ENCODE results near the gene OBSCN.

The OBSCN gene

DNA sequence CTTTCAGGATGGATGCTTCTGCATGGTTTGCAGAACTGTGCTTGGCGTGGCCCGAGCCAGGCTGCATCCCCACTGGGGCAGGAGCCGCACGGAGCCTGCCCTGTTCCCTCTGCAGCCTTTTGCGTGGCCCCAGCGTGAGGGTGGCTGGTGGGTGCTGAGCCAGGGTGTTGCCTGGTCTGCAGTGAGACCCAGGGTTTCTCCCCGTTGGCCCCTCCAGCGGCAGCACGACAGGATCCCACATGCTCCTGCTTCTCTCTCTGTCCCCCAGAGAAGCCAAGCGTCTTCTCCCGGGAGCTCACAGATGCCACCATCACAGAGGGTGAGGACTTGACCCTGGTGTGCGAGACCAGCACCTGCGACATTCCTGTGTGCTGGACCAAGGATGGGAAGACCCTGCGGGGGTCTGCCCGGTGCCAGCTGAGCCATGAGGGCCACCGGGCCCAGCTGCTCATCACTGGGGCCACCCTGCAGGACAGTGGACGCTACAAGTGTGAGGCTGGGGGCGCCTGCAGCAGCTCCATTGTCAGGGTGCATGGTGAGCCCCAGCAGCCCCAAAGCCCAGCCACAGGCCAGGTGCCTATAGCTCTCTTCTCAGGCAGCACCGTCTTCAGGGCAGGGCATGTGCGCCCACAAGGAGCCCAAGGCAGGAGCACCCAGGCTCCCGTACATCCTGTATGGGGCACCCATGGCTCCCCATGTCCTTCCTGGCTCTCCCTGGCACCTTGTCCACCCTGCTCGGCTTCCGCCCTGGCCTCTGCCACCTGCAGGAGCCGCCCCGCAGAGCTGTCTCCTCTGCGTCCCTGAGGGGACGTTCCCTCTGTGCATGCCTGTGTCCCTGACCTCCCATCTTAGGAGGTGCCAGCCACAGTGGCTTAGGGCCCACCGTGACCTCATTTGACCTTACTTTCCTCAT, 78.9 kb downstream of the OBSCN start:
- no peak for DNase-seq (ENCODE audit: low read depth in 2 of 2, low spot score in 1 of 2)

DNA sequence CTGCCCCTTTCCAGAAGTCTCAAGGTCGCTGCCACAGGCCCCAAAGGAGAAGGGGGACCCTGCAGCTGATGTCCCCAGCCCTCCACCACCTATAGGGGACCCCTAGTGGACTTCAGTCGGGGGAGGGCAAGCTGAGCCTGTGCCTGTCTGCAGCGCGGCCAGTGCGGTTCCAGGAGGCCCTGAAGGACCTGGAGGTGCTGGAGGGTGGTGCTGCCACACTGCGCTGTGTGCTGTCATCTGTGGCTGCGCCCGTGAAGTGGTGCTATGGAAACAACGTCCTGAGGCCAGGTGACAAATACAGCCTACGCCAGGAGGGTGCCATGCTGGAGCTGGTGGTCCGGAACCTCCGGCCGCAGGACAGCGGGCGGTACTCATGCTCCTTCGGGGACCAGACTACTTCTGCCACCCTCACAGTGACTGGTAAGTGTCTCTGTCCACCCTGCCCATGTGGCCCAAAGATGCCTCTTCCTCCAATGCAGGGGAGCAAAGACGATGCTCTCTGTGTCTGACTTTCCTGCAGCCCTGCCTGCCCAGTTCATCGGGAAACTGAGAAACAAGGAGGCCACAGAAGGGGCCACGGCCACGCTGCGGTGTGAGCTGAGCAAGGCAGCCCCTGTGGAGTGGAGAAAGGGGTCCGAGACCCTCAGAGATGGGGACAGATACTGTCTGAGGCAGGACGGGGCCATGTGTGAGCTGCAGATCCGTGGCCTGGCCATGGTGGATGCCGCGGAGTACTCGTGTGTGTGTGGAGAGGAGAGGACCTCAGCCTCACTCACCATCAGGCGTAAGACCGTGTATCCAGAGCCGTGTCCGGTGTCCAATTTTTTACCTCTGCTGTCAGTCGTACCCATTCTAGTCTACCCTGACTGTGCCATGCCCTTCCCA, 79.9 kb downstream of the OBSCN start:
- DNase-seq (ENCODE audit: low read depth in 2 of 2, low spot score in 1 of 2): no peak

GRCh38 chr1:228288536-228289238, 80.8 kb downstream of the OBSCN start:
- no peak for DNase-seq (ENCODE audit: low read depth in 2 of 2, low spot score in 1 of 2)

GRCh38 chr1:228289239-228289849, 81.5 kb downstream of the OBSCN start:
- DNase-seq (ENCODE audit: low read depth in 2 of 2, low spot score in 1 of 2): no peak

DNA sequence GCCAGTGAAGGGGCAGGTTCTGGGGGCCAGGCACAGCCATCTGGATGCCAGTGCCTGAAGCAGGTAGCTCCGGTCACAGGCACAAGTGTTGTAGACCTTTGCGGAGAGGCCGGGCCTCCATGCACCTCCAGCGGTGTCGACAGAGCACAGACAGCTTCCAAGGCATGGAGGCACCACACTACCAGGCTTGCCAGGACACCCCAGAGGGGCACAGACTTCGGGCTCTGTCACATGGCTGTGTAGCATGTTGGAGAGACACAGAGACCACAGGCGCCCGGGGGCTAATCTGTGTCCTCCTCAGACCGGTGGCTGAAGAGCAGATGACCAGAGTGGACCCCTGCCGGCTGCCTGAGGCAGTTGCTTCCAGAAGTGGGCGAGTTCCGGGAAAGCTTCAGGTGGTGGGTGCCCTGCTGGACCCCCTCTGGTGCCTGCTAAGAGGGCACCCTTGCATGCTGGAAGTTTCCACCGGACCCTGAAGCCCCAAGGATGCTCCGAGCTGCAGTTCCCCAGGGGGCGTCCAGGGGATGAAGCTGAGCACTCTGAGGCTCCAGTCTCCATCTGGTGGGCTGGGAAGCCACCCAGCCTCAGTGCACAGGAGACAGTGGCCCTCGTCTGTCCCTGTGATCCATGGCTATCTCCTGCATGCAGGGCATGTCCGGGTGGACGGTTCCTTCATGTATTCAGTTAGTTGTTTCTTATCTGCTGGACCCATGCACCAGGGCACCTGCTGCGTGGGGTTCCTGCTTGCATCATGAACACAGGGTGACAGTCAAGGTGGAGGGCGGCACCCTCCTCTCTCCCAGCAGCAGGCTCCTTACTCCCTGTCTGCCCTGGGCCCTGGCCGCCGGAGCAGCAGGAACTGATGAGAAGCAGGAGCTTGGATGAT, 82.4 kb downstream of the OBSCN start:
- no peak for DNase-seq (ENCODE audit: low read depth in 2 of 2, low spot score in 1 of 2)

GRCh38 chr1:228291906-228292608, 84.2 kb downstream of the OBSCN start:
- no peak for DNase-seq (ENCODE audit: low read depth in 2 of 2, low spot score in 1 of 2)

GRCh38 chr1:228292609-228292911, 84.7 kb downstream of the OBSCN start:
- DNase-seq (ENCODE audit: low read depth in 2 of 2, low spot score in 1 of 2): no peak

DNA sequence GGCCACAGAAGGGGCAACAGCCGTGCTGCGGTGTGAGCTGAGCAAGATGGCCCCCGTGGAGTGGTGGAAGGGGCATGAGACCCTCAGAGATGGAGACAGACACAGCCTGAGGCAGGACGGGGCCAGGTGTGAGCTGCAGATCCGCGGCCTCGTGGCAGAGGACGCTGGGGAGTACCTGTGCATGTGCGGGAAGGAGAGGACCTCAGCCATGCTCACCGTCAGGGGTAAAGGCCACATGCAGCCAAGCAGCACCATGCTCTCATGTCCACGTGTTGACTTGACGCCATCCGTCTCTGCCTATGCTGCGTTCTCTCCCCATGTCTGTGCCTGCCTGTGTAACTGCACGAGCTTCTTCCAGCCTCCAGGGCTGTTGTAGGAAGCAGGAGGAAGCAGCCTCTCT, 85.5 kb downstream of the OBSCN start:
- no peak for DNase-seq (ENCODE audit: low read depth in 2 of 2, low spot score in 1 of 2)

DNA sequence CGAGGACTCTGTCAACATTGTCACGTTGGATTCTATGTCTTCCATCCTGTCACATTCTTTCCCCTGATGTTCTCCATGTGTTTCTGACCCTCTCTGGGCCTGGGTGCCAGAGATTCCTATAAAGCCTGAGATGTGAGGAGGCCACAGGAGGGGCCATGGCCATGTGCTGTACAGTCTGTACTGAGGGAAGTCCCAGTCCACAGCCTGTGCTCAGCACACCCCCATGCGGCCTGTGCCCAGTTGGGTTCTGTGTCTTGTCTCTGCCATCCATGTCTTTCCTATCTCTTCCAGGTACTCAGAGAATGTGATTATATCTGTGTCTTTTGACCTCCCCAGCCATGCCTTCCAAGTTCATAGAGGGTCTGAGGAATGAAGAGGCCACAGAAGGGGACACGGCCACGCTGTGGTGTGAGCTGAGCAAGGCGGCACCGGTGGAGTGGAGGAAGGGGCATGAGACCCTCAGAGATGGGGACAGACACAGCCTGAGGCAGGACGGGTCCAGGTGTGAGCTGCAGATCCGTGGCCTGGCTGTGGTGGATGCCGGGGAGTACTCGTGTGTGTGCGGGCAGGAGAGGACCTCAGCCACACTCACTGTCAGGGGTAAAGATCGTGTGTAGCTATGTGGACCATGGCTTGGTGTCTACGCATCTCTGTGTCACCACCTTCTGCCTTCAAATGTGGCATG, 86.1 kb downstream of the OBSCN start:
- DNase-seq (ENCODE audit: low read depth in 2 of 2, low spot score in 1 of 2): no peak

DNA sequence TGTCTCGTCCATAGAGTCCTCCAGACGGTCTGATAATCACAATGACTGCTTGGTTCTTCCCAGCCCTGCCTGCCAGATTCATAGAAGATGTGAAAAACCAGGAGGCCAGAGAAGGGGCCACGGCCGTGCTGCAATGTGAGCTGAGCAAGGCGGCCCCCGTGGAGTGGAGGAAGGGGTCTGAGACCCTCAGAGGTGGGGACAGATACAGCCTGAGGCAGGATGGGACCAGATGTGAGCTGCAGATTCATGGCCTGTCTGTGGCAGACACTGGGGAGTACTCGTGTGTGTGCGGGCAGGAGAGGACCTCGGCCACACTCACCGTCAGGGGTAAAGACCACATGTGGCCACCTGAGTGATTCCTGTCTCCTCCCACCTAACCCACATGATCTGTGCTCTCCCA, 86.9 kb downstream of the OBSCN start:
- no peak for DNase-seq (ENCODE audit: low read depth in 2 of 2, low spot score in 1 of 2)

GRCh38 chr1:228295201-228295600, 87.4 kb downstream of the OBSCN start:
- no peak for DNase-seq (ENCODE audit: low read depth in 2 of 2, low spot score in 1 of 2)

DNA sequence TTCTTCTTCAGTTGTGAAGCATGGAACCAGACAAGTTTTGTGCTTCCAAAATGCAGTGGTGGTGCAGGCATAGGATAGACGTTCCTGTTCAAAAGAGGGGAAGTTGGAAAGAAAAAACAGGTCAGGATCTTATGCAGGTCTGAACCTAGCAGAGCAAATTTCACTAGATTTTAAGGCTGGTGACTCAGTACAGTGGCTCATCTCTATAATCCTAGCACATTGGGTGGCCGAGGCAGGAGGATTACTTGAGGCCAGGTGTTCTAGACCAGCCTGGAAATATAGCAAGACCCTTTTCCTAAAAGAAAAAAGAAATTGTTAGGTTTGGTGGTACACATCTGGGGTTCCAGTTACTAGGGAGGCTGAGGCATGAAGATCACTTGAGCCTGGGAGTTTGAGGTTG, 88.1 kb downstream of the OBSCN start:
- DNase-seq (ENCODE audit: low read depth in 2 of 2, low spot score in 1 of 2): no peak

- no peak for DNase-seq (ENCODE audit: low read depth in 2 of 2, low spot score in 1 of 2)
These were observed 89.4 kb downstream of the OBSCN start for GRCh38 chr1:228297242-228297641.

DNA sequence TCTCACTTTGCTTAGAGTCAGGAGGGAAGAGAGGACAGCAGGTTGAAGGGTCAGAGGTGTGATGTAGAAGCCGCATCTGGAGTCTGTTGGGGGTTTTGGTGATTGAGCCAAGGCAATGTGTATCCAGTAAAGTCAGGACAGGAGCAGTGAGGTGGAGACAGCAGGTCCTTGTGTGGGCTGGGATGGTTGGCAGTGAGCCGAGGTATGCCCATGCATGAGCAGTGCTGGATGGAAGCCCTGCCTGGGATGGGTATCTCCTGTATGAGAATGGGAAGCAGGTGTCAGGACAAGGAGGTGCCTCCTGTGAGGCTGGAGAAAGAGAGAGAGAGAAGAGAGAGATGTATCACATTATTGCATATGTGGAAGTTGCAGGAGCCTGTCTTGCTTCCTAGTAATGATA, 90.0 kb downstream of the OBSCN start:
- no peak for DNase-seq (ENCODE audit: low read depth in 2 of 2, low spot score in 1 of 2)

DNA sequence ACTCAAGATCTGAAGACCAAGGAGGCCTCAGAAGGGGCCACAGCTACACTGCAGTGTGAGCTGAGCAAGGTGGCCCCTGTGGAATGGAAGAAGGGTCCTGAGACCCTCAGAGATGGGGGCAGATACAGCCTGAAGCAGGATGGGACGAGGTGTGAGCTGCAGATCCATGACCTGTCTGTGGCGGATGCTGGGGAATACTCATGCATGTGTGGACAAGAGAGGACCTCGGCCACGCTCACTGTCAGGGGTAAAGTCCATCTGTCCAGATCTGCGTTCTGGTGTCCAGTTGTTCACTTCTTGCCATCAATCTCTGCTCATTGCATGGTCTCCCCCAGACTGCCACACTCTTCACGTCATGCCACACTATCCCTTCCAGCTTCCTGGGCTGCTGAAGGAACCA, 90.6 kb downstream of the OBSCN start:
- DNase-seq (ENCODE audit: low read depth in 2 of 2, low spot score in 1 of 2): no peak

DNA sequence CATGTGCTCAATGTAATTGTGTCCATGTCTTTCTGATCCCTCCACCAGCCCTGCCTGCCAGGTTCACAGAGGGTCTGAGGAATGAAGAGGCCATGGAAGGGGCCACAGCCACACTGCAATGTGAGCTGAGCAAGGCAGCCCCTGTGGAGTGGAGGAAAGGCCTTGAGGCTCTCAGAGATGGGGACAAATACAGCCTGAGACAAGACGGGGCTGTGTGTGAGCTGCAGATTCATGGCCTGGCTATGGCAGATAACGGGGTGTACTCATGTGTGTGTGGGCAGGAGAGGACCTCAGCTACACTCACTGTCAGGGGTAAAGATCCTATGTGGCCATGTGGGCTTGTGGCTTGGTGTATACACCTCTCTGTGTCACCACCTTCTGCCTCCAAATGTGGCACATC, 91.4 kb downstream of the OBSCN start:
- no peak for DNase-seq (ENCODE audit: low read depth in 2 of 2, low spot score in 1 of 2)

- DNase-seq (ENCODE audit: low read depth in 2 of 2, low spot score in 1 of 2): no peak
These were observed 92.1 kb downstream of the OBSCN start for GRCh38 chr1:228299901-228300300.

GRCh38 chr1:228302086-228302485, 94.2 kb downstream of the OBSCN start:
- no peak for DNase-seq (ENCODE audit: low read depth in 2 of 2, low spot score in 1 of 2)

DNA sequence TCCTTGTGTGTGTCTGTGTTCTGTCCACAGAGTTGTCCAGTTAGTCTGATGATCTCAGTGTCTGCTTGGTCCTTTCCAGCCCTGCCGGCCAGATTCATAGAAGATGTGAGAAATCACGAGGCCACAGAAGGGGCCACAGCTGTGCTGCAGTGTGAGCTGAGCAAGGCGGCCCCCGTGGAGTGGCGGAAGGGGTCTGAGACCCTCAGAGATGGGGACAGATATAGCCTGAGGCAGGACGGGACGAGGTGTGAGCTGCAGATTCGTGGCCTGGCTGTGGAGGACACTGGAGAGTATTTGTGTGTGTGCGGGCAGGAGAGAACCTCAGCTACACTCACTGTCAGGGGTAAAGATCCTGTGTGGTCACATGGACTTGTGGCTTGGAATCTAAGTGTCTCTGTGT, 95.8 kb downstream of the OBSCN start:
- DNase-seq (ENCODE audit: low read depth in 2 of 2, low spot score in 1 of 2): no peak

Measured in stimulated activated CD8-positive, alpha-beta memory T cell treated with anti-CD3 and anti-CD28 coated beads, Interleukin-4, amount 100 ng/mL, for 4 hours (primary cell).